K562 (cell line): Measurements from ENCODE around the gene PRPSAP1. TPM values are rescaled to one million over a fixed set of nuclear protein-coding genes. Genes with fewer than 3 reads are reported as not detected.
A peak's percentile ranks its signal among the peaks of the same experiment; 100 is the strongest.

Source experiments
- CBX1 ChIP-seq: sonication (generic); IDR thresholded peaks from 2 replicates; pipeline ENCODE4 v1.6.1; 2016; ENCODE audit warnings: antibody characterized with exemption, low read depth, mild to moderate bottlenecking
- CHD4 ChIP-seq: fragments of 200-600 bp; sonication (generic); IDR thresholded peaks from 3 replicates; pipeline ENCODE4 v1.6.1; 2012; ENCODE audit warnings: low read depth, mild to moderate bottlenecking, mixed read lengths, low read length, inconsistent platforms; ENCODE audit not compliant: insufficient read depth, insufficient replicate concordance, poor library complexity, severe bottlenecking
- FOXM1 ChIP-seq, 2 experiments: fragments of 450-650 bp in 1 of 2; sonication (generic) in 1 of 2; formaldehyde crosslinking in 1 of 2; IDR thresholded peaks; 2 replicates each; pipeline versions ENCODE4 v1.6.1 to v1.9.0; 2017 to 2022; ENCODE audit warnings: low read depth in 2 of 2, mild to moderate bottlenecking in 2 of 2, missing genetic modification reagents in 1 of 2, moderate library complexity in 1 of 2
- GABPB1 ChIP-seq: sonication (generic); formaldehyde crosslinking; IDR thresholded peaks from 2 replicates; pipeline ENCODE4 v1.8.0; 2022; ENCODE audit warnings: mild to moderate bottlenecking, missing genetic modification reagents
- HDAC2 ChIP-seq: fragments of 450-650 bp; IDR thresholded peaks from 2 replicates; pipeline ENCODE4 v1.6.1; 2016; ENCODE audit warnings: mild to moderate bottlenecking
- PTBP1 ChIP-seq: fragments of 200-400 bp; formaldehyde crosslinking; IDR thresholded peaks from 2 replicates; pipeline ENCODE4 v1.6.1; 2017; ENCODE audit warnings: low read depth, low read length
- PTRF ChIP-seq: fragments of 450-650 bp; IDR thresholded peaks from 2 replicates; pipeline ENCODE4 v1.6.1; 2016; ENCODE audit warnings: mild to moderate bottlenecking, missing genetic modification characterization, missing compliant biosample characterization
- RBBP5 ChIP-seq: fragments of 200-600 bp; sonication (generic); IDR thresholded peaks from 2 replicates; pipeline ENCODE4 v1.6.1; 2012; ENCODE audit warnings: borderline replicate concordance, mild to moderate bottlenecking, low read length, control low read depth, inconsistent platforms; ENCODE audit not compliant: insufficient read depth, poor library complexity, severe bottlenecking
- TRIM24 ChIP-seq, 2 experiments: fragments of 450-650 bp; IDR thresholded peaks; 2 replicates each; pipeline ENCODE4 v1.6.1; 2016
- ZNF253 ChIP-seq: fragments of 250-450 bp; sonication (Bioruptor Pico); conservative IDR thresholded peaks from 2 replicates; pipeline ENCODE4 v1.6.1; 2021; ENCODE audit warnings: mild to moderate bottlenecking
- ZNF347 ChIP-seq: fragments of 450-650 bp; formaldehyde crosslinking; IDR thresholded peaks from 2 replicates; pipeline ENCODE4 v1.4.0; 2020; ENCODE audit warnings: low read depth, mild to moderate bottlenecking, moderate library complexity
- ZNF830 ChIP-seq: fragments of 250-450 bp; sonication (Bioruptor Pico); IDR thresholded peaks from 2 replicates; pipeline ENCODE4 v1.5.0; 2021; ENCODE audit warnings: mild to moderate bottlenecking
- polyA plus RNA-seq, 8 experiments: library from polyadenylated mRNA; depleted of rRNA in 4 of 8; stranded (reverse) in 5 of 8; unstranded in 3 of 8; fragments of >200 nt; fragmentation: Nextera tagmentation in 2 of 8; fragmentation: Illumina TruSeq in 1 of 8; extraction: Ambion mirVana in 2 of 8; extraction: Trizol in 1 of 8; gene quantifications; 2 replicates each; pipeline versions ENCODE4 v1.2.1 to v1.2.3, GENCODE V29; 2011 to 2014; ENCODE audit warnings: inconsistent platforms in 1 of 8, missing spikeins in 1 of 8
- total RNA-seq, 7 experiments: library from RNA; depleted of rRNA in 6 of 7; stranded (reverse); fragments of >200 nt in 6 of 7; fragmentation: Illumina TruSeq in 2 of 7; extraction: Trizol in 2 of 7; gene quantifications; 2 replicates each; pipeline versions ENCODE4 v1.2.1 to v1.2.3, GENCODE V29; 2011 to 2021; ENCODE audit warnings: low replicate concordance in 1 of 7
- TF ChIP-seq, protein P1 (sequence below): fragments of 250-450 bp; sonication (Bioruptor Pico); IDR thresholded peaks from 2 replicates; pipeline ENCODE4 v1.4.0; 2020; ENCODE audit warnings: mild to moderate bottlenecking, moderate library complexity
- TF ChIP-seq, protein P2 (sequence below): sonication (generic); formaldehyde crosslinking; IDR thresholded peaks from 2 replicates; pipeline ENCODE4 v1.8.1; 2023; ENCODE audit warnings: mild to moderate bottlenecking, missing genetic modification reagents
- TF ChIP-seq, protein P3 (sequence below): IDR thresholded peaks from 2 replicates; pipeline ENCODE4 v1.6.1; 2016; ENCODE audit warnings: missing genetic modification characterization, missing compliant biosample characterization
- TF ChIP-seq, protein P4 (sequence below): IDR thresholded peaks from 2 replicates; pipeline ENCODE4 v1.6.1; 2011; ENCODE audit warnings: borderline replicate concordance, low read depth, mild to moderate bottlenecking, moderate library complexity, low read length; ENCODE audit not compliant: insufficient read depth, poor library complexity, severe bottlenecking
- TF ChIP-seq, protein P5 (sequence below): sonication (generic); formaldehyde crosslinking; IDR thresholded peaks from 2 replicates; pipeline ENCODE4 v1.8.1; 2023; ENCODE audit warnings: mild to moderate bottlenecking, missing genetic modification reagents

Gene PRPSAP1
- total and polyA plus RNA-seq, 9 of the 15 experiments (the other 6 are each of a cell fraction or from before 2014, with no cell fraction given): 21.9 to 77.1 (median 40.8) TPM

DNA sequence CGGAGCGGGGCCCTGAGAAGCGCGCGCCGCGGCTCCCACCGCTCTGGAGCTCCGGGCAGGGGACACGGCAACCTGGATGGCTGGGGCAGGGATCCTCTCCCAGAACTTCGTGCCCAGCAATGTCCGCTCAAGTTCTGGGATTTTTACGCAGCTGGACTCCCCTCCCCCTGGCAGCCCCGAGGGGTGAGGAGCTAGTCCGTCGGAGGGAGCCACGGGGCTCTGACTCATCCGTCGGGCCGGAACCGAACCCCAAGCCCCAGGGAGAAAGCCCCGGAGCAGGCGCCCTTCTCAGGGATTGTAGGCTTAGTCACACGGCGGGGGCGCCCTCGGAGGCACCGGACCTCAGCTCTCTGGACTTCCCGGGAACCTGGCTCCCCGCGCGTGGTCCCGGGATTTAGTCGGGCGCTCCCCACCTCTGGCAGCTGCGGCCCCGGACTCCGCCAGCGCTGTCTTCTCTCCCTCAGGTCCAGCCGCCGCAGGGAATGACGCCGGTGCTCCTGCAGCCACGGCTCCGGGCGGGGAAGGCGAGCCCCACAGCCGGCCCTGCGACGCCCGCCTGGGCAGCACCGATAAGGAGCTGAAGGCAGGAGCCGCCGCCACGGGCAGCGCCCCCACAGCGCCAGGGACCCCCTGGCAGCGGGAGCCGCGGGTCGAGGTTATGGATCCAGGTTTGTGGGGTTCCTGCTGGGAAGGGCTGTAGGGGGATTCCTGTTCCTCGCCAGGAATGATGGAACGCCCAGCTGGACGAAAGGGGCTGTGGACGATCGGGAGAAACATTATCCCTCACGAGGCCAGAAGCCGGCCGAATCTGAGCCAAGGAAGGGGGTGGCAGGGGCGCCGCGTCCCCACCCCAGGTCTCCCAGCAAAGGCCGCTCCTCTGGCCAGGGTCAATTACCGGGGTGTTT is 31.5 kb upstream of the PRPSAP1 start (continued):
- TF ChIP-seq, protein P1, sequence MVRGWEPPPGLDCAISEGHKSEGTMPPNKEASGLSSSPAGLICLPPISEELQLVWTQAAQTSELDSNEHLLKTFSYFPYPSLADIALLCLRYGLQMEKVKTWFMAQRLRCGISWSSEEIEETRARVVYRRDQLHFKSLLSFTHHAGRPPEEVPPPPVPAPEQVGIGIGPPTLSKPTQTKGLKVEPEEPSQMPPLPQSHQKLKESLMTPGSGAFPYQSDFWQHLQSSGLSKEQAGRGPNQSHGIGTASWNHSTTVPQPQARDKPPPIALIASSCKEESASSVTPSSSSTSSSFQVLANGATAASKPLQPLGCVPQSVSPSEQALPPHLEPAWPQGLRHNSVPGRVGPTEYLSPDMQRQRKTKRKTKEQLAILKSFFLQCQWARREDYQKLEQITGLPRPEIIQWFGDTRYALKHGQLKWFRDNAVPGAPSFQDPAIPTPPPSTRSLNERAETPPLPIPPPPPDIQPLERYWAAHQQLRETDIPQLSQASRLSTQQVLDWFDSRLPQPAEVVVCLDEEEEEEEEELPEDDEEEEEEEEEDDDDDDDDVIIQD (CRISPR knock-in tag): no peak
- TF ChIP-seq, protein P2, sequence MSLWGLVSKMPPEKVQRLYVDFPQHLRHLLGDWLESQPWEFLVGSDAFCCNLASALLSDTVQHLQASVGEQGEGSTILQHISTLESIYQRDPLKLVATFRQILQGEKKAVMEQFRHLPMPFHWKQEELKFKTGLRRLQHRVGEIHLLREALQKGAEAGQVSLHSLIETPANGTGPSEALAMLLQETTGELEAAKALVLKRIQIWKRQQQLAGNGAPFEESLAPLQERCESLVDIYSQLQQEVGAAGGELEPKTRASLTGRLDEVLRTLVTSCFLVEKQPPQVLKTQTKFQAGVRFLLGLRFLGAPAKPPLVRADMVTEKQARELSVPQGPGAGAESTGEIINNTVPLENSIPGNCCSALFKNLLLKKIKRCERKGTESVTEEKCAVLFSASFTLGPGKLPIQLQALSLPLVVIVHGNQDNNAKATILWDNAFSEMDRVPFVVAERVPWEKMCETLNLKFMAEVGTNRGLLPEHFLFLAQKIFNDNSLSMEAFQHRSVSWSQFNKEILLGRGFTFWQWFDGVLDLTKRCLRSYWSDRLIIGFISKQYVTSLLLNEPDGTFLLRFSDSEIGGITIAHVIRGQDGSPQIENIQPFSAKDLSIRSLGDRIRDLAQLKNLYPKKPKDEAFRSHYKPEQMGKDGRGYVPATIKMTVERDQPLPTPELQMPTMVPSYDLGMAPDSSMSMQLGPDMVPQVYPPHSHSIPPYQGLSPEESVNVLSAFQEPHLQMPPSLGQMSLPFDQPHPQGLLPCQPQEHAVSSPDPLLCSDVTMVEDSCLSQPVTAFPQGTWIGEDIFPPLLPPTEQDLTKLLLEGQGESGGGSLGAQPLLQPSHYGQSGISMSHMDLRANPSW (CRISPR knock-in tag): no peak
- TF ChIP-seq CHD4 (peak; percentile 39), ZNF347 (no peak), TRIM24 (IDR thresholded peaks at IDR 0.05) (no peak), RBBP5 (no peak), GABPB1 (CRISPR knock-in tag) (no peak), PTBP1 (no peak), ZNF253 (CRISPR knock-in tag) (no peak), CBX1 (no peak), ZNF830 (CRISPR knock-in tag) (no peak), HDAC2 (peak; percentile 60; the same call in 1 of the 2 replicates), PTRF (tag) (no peak), FOXM1 (IDR thresholded peaks at IDR 0.05; ENCODE audit: low read depth) (no peak), FOXM1 (CRISPR knock-in tag; IDR thresholded peaks at IDR 0.05; ENCODE audit: low read depth) (no peak)
- TF ChIP-seq, protein P3, sequence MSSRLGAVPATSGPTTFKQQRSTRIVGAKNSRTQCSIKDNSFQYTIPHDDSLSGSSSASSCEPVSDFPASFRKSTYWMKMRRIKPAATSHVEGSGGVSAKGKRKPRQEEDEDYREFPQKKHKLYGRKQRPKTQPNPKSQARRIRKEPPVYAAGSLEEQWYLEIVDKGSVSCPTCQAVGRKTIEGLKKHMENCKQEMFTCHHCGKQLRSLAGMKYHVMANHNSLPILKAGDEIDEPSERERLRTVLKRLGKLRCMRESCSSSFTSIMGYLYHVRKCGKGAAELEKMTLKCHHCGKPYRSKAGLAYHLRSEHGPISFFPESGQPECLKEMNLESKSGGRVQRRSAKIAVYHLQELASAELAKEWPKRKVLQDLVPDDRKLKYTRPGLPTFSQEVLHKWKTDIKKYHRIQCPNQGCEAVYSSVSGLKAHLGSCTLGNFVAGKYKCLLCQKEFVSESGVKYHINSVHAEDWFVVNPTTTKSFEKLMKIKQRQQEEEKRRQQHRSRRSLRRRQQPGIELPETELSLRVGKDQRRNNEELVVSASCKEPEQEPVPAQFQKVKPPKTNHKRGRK: no peak
- TF ChIP-seq, protein P4, sequence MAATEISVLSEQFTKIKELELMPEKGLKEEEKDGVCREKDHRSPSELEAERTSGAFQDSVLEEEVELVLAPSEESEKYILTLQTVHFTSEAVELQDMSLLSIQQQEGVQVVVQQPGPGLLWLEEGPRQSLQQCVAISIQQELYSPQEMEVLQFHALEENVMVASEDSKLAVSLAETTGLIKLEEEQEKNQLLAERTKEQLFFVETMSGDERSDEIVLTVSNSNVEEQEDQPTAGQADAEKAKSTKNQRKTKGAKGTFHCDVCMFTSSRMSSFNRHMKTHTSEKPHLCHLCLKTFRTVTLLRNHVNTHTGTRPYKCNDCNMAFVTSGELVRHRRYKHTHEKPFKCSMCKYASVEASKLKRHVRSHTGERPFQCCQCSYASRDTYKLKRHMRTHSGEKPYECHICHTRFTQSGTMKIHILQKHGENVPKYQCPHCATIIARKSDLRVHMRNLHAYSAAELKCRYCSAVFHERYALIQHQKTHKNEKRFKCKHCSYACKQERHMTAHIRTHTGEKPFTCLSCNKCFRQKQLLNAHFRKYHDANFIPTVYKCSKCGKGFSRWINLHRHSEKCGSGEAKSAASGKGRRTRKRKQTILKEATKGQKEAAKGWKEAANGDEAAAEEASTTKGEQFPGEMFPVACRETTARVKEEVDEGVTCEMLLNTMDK: no peak
- TF ChIP-seq, protein P5, sequence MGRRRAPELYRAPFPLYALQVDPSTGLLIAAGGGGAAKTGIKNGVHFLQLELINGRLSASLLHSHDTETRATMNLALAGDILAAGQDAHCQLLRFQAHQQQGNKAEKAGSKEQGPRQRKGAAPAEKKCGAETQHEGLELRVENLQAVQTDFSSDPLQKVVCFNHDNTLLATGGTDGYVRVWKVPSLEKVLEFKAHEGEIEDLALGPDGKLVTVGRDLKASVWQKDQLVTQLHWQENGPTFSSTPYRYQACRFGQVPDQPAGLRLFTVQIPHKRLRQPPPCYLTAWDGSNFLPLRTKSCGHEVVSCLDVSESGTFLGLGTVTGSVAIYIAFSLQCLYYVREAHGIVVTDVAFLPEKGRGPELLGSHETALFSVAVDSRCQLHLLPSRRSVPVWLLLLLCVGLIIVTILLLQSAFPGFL (CRISPR knock-in tag): no peak
